HG03457 (cell line): Measurements from ENCODE around the gene ARHGAP1.
"Not testable (repeated sequence)": the region's sequence is repeated elsewhere in the genome, so short reads cannot be mapped to it uniquely, and the experiment has no call there.

ENCODE experiments used
- ATAC-seq: cut with Tn5 transposase; IDR thresholded peaks from one replicate; pipeline ENCODE4 v1.9.1; 2021; ENCODE audit warnings: moderate number of reproducible peaks; ENCODE audit not compliant: unreplicated experiment

Gene ARHGAP1

DNA sequence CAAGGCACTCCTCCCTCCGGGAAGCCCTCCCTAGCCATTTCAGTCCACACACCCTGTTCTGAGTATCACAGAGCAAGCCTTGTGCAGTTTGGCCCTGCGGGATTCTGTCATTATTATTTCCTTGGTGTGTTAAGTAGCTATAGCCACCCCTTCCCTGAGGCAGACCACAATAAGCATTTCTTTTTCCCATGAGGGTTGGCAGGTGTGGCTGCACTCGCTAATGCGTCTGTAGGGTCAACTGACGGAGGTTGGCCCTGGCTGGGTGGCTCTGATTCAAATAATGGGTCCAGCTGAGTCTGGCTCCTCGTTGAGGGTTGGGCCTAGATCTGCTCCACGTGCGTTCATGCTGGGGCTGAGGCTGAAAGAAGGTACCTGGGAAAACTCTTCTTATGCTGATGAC is 23.7 kb upstream of the ARHGAP1 start:
- ATAC-seq: no peak

DNA sequence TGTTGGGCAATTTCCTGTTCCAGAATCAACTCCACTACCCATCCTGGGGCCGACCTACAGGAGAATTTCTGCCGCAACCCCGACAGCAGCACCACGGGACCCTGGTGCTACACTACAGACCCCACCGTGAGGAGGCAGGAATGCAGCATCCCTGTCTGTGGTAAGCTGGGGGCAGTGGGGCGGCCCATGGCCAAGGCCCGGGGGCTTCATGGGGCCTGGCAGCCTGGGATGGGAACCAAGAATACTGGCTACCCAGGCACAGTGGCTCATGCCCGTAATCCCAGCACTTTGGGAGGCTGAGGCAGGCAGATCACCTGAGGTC is 22.9 kb upstream of the ARHGAP1 start:
- no peak for ATAC-seq

DNA sequence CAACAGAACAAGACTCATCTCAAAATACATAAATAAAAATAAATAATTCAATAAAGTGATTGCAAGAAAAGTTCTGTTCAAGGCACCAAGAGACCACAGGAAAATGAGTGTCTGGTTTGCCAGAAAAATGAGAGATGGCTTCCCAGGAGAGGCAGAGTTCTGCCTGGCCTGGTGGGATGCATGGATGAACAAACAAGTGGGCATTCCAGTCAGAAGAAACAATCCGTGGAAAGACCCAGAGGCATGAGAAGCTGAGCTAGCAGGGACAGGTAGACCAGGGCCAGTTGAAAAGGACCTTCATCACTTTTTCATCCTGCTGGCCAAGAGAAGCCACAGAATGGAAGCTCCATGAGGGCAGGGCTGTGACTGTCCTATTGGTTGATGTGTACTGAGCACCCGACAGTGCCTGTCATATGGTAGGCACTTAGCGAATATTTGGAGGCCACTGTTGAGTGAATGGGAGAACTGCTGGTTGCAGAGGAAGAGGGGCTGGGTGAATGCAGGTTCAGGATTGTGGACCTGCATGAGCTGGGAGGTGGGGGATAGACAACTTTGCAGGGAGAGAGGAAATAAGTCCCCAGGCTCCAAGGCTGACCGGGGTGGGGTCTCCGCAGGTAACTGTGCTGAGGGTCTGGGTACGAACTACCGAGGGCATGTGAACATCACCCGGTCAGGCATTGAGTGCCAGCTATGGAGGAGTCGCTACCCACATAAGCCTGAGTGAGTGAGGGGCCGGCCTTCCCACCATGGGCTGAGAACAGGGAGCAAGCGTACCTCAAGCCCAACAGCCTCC is 22.3 kb upstream of the ARHGAP1 start:
- ATAC-seq: no peak

DNA sequence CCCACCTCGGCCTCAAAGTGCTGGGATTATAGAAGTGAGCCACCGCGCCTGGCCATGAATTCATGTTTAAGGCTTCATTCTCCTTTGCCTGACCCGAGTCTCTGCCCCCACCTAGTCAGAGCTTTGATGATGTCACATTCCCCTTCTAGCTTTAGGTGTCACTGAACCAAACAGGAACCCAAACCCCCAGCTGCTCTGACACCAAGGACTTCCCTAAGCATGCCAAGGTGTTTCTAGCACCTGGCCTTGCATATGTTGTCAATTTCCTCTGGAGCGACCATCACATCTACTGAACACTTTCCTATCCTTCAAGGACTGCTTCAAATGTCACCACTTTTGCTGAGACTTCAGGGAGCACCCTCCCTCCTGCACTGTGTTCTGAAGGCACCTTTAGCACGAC is 20.9 kb upstream of the ARHGAP1 start:
- ATAC-seq: no peak

DNA sequence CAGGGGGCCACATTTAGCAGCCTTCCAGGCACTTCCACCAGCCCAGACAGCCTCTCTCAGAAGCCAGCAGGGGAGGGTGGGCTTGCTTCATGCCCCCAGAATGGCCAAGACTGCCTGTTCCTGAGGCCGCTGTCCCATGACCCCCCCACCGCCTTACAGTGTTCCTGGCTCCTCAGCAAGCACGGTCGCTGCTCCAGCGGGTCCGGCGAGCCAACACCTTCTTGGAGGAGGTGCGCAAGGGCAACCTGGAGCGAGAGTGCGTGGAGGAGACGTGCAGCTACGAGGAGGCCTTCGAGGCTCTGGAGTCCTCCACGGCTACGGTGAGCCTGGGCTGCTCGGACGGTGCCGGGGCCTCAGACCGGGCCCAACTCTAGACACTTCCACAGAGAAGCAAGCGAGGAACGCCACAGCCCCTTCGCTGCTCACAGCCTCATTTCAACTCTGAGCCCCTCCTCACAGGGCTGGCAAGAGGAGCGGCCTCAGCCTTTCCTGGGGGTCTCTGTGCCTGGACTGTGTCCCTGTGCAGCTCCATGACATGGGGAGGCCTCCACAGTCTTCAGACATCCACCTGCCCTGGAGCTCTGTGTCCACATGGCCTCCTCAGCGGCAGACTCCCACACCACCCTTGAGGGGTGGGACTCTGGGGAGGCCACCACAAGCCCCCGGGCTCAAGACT is 19.3 kb upstream of the ARHGAP1 start:
- no peak for ATAC-seq

DNA sequence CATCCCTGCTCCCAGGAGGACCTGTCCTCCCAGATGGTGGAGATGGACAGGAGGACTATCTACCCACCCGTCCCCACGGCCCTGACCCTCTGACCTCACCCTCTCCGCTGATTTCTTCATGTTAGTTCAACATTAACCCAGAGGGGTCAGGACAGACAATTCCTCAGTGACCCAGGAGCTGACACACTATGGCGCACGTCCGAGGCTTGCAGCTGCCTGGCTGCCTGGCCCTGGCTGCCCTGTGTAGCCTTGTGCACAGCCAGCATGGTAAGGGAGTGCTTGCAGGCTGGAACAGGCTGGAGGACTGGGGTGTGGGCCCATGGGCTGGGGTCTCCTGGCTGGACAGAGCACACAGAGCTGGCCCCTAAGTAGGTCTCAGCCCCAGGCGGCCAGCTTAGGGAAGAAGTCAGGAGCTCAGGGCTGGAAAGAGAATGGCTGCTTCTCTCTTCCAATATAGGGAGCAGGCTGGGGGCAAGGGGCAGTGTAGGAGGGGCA is 18.7 kb upstream of the ARHGAP1 start, which contains the start of gene F2:
F2 (plus strand) TSS at position 166 of the 495 bp plus-strand sequence; CDS start at position 189, 23 bp downstream.
- ATAC-seq: no peak

DNA sequence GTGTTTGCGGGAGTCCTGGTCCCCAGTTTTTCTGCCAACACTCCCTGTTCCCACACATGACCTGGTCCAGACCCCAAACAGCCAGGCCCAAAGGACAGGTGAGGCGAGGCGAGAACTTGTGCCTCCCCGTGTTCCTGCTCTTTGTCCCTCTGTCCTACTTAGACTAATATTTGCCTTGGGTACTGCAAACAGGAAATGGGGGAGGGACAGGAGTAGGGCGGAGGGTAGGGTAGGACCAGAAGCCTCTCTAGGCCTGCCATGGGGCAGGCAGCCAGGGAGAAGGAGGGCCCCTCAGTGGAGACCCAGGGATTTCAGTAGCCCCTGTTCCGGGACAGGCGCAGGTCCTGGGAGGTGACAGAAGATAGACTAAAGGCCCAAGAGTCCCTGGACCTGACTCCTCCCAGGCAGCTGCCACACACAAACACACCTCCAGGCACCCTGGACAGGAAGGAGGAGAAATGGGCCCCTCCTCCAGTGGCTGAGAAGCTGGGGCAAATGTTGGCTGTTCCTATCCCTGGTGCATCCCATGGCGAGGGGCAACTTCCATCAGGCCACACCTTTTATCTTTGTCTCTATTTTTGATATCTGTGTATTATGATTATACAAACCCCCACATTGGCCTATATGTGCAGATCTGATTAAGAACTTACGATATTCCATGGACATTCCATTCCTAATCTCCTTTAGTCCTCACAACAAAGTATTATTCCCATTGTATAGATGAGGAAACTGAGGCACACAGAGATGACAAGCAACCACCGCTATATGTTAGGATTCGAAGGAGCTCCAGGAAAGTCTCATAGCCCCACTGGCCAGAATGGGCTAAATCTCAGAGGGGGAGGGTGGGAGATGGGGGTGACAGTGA is 18.0 kb upstream of the ARHGAP1 start:
- ATAC-seq: no peak

DNA sequence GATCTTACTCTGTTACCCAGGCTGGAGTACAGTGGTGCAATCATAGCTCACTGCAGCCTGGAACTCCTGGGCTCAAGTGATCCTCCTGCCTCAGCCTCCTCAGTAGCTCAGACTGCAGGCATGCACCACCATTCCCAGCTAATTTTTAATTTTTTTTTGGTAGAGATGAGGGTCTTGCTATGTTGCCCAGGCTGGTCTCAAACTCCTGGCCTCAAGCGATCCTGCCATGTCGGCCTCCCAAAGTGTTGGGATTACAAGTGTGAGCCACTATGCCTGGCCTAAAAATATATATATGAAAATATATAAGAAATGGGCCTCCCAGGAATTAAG is 17.4 kb upstream of the ARHGAP1 start:
- ATAC-seq: not testable (repeated sequence)

DNA sequence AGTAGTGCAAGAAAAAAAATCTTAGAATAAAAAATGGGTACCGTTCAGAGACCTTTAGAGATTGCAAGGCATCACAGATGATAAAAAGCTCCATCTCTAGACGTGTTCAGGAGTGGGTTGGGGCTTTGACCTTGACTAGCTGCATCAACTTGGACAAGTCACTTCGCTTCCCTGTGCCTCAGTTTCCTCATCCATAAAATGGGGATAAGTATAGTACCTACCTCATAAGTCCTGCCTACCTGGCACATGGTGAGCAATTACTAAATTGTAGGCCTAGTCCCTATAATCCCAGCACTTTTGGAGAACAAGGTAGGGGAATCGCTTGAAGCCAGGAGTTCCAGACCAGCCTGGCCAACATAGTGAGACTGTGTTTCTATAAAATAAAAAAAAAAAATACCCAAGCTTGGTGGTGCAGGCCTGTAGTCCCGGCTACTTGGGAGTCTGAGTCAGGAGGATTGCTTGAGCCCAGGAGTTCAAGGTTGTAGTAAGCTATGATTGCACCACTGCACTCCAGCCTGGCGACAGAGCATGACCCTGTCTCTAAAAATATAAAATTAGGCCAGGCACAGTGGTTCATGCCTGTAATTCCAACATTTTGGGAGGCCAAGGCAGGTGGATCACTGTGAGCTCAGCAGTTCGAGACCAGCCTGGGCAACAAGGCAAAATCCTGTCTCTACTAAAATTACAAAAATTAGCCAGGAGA is 12.6 kb upstream of the ARHGAP1 start:
- ATAC-seq: no peak

DNA sequence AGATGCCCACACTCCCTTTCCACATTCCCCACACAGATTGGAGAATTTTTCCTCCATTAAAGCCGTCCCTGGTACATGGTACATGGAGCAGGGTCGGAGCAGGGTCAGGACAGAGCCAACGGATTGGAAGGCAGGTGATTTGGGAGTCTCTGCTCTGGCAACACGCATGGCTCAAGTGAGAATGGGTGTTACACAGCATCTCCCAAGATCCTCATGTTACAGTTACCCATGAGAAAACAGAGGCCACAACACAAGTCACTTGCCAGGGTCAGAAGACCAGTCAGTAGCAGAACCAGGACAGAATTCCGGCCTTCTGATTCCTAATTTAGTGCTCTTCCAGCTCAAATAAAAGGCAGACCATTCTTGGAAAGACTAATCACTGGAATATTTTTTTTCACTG is 10.9 kb upstream of the ARHGAP1 start:
- ATAC-seq: no peak

DNA sequence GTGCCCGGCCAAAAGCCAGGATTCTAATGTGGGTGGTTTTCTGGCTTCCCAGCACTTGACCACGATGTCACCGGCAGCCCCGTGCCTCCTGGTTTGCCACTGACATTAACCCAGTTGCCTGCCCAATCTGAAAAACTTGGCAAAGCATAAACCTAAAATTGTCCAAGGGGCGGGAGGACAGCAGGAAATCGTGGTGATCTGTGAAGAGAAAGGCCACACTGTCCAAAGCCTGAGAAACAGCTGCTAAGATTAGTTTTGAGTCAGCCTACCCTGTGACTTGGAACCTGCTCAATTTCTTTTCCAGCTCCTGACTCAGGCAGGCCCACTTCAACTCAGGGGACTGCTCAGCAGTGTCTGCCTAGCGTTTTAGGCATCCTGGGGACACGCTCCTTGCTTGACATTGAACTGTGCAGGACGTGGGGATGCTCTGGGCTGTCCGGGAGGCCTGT is 10.4 kb upstream of the ARHGAP1 start:
- ATAC-seq: no peak

DNA sequence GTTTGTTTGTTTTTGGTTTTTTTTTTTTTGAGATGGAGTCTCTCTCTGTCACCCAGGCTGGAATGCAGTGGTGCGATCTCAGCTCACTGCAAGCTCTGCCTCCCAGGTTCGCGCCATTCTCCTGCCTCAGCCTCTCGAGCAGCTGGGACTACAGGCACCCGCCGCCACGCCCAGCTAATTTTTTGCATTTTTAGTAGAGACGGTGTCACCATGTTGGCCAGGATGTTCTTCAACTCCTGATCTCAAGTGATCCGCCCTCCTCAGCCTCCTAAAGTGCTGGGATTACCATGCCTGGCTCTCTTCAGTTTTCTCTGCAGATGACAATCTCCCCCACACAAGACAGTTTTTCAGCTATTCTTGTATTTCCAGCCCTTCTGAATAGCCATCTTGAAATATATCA is 8.9 kb upstream of the ARHGAP1 start:
- not testable (repeated sequence) for ATAC-seq

DNA sequence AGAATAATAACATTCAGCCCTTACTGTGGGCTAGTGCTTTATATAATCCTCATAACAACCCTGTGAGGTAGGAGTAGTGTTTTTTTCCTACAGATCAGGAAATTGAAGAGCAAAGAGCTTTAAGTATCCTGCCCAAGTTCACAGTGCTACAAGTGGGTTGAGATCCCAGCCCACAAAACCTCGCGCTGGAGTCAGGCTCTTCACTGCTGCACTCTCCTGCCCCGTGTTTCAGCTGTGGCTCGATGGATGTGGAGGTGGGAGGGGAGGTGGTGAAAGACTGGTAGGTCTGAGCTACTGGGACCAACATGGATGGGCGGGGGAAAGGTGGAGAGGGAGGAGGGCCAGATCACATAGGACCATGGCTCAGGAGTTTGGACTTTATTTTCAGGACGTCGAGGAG is 6.5 kb upstream of the ARHGAP1 start:
- ATAC-seq: no peak

DNA sequence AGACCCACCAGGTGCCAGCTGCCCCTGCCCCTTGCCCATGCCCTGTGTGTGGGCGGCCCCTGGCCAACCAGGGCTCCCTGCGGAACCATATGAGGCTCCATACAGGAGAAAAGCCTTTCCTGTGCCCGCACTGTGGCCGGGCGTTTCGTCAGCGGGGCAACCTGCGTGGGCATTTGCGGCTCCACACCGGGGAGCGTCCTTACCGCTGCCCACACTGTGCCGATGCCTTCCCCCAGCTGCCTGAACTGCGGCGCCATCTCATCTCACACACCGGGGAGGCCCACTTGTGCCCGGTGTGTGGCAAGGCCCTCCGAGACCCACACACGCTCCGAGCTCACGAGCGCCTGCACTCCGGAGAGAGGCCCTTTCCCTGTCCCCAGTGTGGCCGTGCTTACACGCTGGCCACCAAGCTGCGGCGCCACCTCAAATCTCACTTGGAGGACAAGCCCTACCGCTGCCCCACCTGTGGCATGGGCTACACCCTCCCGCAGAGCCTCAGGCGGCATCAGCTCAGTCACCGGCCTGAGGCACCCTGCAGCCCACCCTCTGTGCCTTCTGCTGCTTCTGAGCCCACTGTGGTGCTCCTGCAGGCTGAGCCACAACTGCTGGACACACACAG is 4.8 kb upstream of the ARHGAP1 start:
- ATAC-seq: no peak

DNA sequence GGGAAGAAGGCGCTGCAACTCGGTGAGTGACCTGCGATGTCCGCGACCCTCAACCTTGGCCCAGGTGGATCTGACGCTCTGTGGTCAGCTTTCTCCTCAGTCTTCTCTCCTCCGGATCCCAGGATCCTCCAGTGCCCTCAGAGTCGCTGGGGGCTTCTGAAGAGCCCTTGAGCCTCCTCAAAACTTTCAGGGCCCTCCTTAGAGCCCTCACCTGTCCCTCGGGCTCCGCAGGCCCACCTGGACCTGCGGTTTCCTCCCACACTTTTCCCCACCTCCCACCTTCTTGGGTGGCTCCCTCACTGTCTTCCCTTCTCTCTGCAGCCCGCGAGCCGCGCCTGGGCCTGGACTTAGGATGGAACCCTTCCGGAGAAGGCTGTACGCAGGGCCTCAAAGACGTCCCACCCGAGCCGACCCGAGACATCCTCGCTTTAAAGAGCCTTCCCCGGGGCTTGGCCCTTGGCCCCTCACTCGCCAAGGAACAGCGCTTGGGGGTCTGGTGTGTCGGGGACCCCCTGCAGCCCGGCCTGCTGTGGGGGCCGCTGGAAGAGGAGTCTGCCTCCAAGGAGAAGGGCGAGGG is 747 bp upstream of the ARHGAP1 start:
- no peak for ATAC-seq

DNA sequence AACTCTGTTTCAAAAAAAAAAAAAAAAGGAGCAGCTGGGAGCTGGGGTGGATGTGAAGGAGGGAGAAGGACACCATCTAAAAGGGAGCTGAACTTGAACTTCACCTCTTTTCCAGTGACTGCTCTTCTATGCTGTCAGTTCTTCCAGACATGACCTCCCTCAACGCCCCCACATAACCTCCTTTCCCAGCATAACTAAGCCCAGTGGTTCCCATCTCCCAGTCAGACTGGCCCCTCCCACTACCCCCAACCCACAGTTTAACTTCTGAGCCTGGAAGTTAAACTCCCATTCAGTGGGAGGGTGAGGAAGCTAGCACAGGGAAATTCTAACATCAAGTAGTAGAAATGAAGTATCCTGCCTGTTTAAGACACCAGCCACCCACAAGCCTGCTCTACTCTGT is 1.8 kb downstream of the ARHGAP1 start:
- ATAC-seq: no peak

DNA sequence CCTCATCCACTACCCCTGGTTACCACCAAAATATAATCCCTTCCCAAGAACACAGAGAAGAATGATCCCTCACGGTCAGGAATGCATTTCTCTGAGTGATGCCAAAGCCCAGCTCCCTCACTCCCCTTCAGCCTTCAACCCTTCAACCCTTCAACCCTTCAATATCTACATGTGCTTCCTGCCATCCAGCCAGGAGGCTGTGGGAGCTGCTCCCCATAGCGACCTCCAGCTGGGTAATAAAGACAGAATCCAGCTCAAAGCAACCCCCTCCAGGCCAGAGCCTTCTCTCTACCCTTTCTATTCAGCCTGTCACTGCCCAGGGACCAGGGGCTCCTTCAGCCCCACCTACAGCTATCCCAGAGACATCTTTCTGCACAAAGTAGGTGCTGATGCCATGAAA is 2.7 kb downstream of the ARHGAP1 start:
- no peak for ATAC-seq

DNA sequence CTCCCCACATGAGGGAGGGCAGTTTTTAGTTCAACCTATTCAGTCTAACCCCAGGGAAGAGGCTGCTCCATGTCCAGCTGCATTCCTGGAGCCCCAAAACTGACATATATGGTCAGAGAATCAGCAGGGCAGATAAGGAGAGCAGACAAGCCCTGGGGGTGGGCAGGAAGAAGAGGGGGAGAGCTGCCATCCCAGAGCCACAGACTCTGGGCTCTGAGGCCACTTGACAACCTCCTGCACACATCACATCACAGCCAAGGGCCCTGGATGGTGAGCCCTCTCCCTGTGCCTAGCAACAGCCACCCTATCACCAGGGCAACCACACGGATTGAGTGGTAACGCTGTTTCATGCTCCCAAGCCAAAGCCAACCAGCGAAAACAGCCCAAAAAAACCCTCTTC is 3.1 kb downstream of the ARHGAP1 start:
- ATAC-seq: no peak

DNA sequence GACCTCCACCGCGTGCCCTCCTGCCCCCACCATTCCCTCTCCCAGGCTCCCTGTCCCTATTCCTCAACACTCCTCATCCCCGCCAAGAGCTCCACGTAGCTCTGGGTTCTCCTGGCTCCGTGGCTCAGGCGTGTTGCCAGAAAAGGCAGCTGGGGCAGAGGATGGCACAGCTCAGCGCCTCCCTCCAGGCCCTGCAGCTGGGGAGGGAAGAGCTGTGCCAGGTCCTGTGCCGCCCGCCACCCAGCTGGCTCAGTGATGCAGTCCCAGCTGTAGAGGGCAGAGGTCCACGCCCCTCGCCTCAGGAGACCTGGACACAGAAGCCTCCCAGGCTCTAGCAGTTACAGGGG is 4.2 kb downstream of the ARHGAP1 start:
- no peak for ATAC-seq
